ENCODE data around the gene FRS2.

Gene FRS2

DNA sequence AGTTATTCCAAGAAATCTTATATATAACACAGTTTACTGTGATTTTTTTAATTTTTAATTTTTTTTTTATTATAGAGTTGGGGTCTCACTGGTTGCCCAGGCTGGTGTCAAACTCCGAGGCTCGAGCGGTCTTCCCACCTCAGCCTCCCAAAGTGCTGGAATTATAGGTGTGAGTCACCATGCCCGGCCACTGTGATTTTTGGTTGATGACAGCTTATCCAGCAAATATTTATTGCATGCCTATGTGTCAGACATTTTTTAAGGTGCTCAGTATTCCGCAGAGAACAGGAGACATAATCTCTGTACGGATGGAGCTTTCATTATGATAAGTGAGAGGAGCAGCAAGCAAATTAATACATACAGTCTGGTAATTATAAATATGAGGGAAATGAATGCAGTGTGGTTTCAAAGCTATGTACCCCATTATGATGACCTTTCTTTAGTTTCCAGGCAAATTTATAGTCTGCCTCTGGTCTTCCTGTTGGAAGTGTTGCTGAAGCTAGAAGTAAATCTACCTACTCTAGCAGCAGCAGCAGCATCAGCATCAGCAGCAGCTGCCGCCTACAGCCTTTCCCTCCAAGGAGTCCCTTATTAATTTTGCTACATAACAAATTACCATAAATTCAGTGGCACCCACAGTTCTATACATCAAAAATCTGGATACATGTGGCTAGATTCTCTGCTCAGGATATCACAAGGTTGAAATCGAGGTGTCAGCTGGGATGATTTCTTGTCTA lies 32.3 kb downstream of the FRS2 start:
- no peak for DNase-seq

DNA sequence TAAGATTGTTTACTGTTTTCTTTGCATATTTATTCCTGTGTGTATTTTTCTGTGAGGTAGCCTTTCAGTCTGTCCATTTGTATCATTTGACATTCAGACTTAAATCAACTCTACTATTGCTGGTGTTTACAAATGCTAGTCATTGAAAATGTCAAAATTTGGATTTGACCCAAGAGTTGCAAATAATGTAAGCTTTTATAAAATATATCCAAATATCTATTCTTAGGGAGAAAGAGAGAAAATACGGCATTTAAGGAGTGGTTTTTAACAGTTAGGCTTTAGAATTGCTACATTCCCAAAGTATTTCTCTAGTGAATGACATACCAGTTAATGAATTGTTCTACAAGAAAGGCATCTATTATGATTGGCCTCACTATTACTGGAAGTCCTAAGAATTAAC lies 37.9 kb downstream of the FRS2 start:
- no peak for DNase-seq

DNA sequence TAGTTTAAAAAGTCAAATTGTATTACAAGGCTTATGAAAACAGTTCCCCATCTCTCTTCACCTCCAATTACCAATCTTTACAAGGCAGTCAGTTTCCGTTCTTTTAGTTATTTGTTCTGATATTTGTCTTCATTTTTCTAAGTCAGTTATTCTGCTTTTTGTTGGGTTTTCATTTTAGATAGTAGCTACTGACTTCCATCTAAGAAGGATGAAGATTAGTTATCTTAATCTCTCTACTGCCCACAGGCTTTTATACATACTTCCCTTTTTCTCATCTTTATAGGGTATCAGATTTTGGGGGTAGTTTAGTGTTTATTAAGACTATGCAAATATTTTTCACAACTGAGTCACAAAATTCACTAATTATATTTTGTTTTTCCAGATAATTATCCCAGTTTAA lies 38.4 kb downstream of the FRS2 start:
- DNase-seq: no peak

DNA sequence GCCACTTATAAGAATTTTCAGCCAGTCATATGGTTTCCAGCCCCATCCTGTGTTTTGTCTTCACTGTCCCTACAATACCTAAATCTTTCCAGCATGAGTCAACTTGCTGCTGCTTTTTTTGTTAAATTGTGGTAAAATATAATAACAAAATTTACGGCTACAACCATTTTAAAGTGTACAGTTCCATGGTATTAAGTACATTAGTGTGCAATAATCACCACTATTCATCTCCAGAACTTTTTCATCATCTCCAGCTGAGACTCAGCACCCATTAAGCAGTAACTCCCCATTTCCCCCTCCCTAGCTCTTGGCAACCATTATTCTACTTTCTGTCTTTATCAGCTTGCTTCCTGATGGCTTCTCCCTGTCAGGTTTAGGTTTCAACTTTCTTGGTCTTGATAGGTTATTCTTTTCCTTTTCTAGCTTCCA lies 39.1 kb downstream of the FRS2 start:
- no peak for DNase-seq

DNA sequence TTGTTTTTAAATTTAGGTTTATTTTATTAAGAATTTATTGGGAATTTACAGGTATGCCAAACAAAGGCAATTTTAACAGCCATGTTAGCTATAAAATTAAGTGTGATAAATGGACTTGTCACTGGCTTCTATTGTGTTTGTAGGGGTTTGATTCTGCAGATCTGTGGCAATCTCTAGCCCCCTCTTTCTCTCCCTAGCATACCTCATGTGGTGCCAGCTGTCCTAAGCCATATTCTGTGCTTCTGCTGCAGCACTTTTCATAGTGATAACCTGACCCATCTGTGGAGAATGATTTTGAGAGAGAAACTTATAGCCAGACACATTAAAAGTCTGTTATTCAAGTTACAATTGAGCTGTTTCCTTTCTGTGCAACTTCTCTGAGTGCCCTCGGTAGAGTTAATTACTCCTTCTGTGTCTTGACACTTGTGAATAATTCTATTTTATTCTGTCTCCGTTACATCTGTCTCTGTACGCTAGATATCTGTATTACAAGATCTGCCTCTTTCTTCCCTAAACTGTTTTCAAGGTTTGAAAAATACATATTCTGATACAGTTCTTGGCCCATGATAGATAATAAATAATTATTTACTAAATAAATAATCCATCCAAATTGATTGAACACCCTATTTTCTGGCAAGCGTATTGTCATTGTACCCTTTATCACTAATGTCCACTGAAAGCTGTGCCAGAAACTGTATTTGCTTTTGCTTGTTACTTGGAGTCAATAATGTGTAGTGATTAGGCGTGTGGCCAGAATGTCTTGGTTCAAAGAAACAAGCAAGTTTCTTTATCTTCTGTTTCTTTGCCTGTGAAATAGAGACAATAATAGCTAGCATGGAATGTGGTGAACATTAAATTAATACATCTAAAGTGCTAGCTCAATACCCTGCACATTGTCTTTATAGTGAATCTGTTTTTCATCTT lies 40.0 kb downstream of the FRS2 start:
- DNase-seq: no peak

DNA sequence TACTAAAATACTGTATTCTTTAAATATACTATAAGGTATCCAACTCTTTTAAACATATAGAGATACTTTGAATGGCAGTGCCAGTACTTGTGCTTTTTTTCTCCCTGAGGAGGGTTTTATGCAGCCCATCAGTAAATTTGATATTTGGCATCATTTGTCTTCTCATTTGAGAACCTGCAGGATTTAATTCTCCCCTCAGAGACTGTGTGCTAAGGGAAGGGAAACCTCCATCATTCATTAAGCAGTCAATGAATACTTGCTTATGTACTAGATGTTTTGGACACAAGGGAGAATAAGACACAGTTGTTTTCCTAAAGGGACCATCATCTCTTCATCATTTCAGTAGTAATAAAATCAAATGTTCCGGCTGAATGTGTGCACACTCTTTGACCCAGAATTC lies 40.8 kb downstream of the FRS2 start:
- no peak for DNase-seq

DNA sequence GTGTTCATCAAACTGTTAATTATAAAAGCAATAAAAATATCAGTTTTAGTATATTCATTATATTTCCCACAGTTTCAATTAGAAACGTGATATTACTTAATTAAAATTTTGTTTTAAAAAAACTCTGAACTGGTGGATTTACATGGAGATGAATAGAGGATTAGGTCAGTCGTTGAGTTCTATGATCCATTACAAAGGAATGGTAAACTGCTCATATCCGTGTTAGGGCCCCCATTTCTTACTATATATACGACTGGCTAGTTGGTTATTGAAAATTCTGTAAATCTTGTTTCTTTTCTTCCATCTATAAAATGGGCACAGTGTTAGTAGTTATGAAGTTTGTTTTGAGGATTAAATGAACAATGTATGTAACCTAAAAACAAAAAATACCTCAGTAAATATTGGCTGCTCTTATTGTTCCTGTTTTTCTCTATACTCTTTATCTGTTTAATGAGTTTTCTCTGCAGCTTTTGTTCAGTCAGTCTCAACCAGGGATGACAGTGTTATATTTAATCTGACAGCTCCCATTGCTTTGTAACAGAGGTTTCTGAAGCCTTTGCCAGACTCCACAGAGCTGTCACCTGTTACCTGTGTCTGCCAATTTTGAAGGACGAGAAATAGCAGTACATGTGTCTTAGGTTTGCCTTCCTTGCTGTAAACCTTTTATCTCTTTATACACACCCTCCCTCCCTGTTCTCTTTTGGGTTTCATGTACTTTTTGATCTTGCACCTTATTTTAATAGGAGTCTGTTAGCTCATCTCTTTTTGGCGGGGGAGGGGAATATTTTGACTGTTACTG lies 41.5 kb downstream of the FRS2 start:
- no peak for DNase-seq

DNA sequence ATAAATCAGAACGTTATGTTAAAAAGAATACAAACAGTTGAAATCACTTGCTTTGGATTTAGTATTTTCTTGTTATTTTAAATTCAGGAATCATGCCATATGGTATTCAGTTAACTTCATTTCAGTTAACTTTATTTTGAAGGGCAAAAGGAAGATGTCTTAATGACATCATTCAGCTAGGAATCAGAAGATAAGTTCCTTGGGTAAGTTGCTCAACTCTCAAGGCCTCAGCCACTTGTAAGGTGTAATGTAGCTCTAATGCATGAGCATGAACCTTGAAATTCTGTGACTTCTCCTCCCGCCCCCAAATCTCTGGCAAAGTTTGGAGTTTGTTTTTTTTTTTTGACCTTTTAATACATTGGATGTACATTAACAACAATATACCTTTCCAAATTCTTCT lies 42.6 kb downstream of the FRS2 start:
- DNase-seq: no peak

DNA sequence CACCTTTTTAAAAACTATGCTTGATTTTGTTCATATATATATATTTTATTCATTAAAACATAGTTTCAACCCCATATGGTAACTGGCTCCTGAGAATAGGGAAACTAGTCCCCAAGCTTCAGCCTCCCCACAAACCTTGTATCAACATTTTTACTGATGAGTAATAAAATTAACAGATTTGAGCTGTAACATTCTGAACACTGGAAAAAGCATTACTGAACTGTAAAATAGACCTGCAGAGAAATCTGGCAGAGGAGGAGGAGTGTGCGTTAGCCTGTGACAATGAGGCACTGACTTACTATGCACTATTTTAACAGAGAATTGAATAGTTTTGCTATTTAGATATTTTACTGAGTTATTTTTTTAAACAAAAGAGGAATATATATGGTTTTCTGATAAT lies 43.1 kb downstream of the FRS2 start:
- DNase-seq: no peak

DNA sequence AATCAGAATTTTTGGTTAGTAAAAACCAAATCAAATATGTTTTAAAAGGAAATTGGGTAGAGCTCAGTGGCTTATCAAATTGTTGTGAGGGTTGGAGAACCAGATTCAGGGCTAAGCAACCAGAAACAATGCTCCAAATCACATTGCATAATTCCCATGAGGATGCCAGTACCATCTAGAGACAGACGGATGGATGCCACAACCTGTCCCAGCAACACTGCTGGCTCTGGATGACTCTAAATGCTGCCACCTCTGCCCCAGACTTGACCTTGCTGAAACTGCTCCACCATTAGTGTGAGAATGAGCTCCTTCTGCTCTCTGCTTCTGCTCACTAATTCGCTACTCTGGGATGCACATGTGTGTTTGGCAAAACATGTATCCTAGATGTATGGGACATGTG lies 43.9 kb downstream of the FRS2 start:
- no peak for DNase-seq

DNA sequence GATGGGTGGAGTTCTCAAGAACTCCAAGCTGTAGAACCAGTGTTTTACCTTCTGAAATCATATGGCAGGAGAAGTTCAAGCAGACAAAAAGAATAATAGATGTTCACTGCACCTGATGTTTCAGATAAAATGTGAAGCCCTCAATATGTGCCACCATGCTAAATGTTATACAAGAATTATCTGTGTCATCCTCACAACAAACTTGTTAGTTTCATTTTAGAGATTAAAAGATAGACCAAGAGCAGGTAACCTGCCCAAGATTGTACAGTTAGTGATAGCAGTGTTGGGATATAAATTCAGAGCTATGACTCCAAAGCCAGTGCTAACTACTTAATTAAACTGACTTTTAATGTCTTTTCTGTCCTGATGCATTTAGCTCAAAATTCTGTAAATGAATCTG lies 44.7 kb downstream of the FRS2 start:
- DNase-seq: no peak

DNA sequence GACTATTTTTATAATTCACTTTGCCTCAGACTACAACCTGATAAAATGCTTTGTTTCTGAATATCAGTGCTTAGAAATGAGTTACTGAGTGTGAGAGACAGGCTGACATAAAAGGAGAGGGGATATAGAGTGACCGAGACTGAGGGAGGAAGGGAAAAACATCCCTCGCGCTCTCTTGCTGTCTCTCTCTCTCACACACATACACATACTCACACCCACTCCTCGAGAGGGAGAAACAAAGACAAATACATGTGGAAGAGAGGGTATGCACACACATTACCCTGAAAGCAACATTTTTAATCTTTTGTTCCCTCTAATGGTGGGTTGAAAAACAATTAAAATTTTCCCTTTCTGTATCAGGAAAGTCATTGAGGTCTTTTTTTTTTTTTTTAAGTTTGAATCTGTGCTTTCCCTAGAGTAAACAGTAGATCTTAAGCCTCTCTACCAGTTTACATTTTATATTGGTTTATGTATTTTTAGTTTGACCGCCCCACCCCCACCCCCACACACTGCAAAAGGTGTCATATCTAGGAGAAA lies 45.3 kb downstream of the FRS2 start:
- DNase-seq: no peak

DNA sequence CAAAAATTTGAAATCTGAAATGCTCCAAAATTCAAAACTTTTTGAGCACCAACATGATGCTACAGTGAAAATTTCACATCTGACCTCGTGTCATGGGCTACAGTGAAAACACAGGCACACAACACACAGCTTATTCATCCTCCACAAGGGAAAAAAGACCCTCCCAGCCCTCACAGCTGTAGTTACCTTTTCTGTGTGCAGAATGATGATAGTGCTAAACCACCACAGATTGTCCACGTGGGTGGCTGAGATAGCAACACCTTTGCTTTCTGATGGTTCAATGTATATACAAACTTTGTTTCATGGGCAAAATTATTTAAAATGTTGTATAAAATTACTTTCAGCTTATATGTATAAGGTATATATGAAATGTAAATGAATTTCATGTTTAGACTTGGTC lies 46.8 kb downstream of the FRS2 start:
- no peak for DNase-seq

DNA sequence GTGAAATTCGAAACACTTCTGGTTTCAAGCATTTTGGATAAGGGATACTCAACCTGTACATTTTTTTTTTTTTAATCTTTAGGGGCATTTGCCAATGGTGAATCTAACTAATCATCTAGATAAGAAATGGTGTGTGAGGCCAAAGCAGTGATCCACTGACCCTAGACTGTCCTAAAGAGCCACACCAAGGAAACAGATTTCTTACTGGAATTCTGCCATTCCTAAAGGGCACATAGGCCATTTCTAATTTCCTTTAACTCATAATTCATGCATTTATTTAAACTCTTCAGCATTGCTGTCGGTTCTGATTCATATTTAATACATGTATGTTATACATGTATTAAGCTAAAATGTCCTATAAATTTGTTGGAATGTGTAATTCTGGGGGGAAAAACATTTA lies 47.2 kb downstream of the FRS2 start:
- DNase-seq: no peak

DNA sequence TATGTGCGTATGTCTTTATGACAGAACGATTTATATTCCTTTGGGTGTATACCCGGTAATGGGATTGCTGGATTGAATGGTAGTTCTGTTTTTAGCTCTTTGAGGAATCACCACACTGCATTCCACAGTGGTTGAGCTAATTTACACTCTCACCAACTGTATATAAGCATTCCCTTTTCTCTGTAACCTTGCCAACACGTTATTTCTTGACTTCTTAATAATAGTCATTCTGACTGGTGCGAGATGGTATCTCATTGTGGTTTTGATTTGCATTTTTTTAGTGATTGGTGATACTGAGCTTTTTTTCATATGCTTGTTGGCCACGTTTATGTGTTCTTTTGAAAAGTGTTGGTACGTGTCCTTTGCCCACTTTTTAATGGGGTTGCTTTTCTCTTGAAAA lies 49.7 kb downstream of the FRS2 start:
- DNase-seq: no peak

DNA sequence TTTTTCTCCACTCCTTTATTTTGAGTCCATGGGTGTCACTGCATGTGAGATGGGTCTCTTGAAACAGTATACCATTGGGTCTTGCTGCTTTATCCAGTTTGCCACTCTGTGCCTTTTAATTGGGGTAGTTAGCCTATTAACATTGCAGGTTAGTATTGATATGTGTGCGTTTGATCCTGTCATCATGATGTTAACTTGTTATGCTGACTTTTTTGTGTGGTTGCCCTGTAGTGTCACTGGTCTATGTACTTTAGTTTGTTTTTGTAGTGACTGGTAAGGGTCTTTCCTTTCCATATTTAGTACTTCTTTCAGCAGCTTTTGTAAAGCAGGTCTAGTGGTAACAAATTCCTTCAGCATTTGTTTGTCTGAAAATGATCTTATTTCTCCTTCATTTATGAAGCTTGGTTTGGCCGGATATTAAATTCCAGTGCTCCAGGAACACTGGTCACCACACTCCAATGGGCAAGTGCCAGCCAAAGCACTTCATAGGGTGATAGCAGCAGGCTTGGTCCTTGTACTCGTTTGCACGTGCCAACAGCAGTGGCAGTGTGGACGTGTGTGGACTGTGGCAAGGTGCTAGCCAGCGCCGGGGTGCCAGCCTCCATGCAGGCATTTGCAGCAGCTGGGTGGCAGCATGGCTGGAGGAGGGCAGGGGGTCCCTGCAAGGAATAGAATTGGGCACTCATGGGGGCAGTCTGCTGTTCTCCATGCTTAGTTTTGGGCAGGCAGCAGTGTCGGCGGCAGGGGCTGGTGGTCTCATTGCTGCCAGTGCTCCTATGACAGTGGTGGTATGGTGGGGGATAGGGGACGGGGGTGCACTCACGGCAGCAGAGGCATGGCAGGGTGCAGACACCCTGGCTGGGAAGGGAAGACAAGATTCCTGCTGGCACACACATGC lies 53.5 kb downstream of the FRS2 start:
- no peak for DNase-seq

DNA sequence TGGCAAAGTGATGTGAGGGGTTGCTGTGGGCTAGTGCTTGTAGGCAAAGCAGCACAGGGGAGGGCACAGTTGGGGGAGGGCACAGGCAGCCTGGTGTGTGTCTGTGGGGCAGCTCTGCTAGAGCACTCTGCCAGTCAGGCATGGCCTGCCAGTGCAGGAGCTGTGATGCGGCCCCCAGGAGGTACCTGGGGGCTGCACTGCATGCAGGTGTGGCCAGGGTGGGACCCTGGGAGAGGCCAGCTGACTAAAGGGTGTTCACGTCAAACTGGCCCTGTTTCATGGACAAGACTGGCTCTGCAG lies 54.1 kb downstream of the FRS2 start:
- DNase-seq: no peak

DNA sequence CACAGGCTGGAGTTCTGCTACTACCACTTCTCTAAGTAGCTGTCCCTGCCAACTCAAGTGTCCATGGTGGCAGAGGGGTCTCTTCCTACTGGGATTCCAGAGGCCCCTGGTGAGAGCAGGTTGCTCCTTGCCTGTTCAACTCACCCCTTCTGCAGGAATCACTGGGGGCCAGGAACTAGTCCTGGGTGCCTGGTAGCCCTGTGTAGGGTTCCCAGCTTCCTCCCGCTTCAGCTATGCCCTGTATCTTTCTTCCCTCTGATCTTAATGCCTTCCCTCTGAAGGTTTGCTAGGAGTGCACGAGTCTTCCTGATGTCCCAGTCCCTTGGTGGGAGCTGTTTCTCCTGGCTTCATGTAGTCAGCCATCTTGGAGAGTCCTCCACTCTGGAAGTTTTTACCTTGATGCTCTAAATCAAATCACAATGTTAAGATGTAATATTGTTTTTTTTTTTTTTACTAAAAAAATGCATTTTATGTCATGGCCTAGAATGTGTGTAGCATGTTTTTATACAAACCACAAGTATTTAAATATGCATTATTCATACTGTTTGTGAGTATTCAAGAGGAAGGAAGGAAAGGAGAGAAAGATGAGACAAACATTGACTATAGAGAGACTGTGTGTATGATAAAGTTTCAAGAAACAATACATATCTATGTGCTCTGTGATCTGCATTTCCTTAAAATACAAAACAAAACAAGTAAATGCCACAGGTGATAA lies 54.7 kb downstream of the FRS2 start:
- DNase-seq: no peak

DNA sequence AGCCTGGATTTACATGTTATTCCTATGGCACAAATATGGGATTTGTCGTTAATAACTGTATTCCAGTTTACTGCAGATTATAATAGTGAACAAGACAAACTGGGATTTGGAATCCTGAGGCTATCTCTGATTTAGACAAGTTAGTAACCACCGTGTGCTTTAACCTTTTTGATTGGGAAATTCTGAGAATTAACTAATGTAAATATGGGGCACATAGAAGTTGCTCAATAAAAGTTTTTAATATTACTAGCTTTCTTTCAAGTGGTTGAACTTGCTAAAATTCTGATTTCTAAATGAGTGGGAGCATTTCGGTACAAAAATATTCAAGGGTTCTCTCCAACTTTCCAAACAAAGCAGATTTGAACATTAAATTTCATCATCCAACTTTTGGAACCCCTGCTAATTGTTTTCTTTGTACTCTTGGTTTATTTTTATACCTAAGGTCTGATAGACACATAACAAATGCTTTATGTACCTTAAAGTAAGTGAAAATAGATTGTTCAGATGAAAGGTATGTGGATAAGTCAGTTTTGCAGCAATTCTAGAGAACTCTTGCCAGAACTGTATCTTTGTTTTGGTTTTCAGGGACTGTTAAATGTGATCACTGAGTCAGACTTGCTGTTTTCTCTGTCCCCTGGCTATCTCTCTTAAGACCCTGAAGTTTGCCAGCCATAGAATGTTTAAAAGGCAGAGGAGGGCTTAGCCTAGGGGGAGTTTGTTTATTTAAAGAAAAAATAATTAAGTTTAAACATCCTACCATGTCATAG lies 57.5 kb downstream of the FRS2 start:
- no peak for DNase-seq

DNA sequence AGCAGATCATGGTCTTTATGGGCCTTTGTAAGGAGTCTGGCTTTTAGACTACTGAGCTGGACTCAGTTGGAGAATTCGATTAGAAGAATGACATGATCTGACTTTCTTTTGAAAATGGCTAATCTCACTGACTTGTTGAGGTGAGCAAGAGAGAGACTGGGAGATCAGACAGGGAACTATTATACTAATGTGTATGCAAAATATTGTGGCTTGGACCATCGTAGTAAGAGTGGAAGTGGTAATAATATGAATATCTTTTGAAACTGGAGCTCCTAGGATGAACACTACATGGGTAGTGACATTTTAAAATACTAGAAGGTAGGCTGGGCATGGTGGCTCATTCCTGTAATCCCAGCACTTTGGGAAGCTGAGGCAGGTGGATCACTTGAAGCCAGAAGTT lies 58.8 kb downstream of the FRS2 start:
- DNase-seq: no peak

DNA sequence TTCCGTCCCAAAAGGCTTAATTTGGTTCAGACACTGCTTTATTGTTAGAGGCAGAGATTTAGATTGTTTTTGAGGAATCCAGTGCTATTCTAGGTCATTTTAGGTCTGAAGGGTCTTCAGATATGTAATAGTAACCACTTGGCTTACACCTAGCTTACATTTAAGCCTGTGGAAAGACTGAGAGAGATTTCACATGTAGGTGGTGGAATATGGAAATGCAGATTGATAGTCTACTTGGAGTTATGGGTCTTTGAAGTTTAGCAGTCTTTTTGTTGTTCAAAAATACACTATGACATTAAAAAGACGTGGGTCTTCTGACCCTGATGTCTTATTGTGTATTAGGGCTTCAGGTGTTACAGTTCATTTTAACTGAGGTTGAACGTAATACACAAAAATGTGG lies 63.7 kb downstream of the FRS2 start:
- no peak for DNase-seq
